Loucy (cell line): ENCODE data around the gene MAD1L1.
A peak's percentile ranks its signal among the peaks of the same experiment; 100 is the strongest.

Experiments used
- H2AFZ ChIP-seq: fragments of 200-600 bp; sonication (generic); 2 replicates; pipeline ENCODE4 v1.6.0; 2016; ENCODE audit warnings: antibody characterized with exemption, mild to moderate bottlenecking, low read length, moderate library complexity
- H3F3A ChIP-seq: fragments of 200-600 bp; 2 replicates; pipeline ENCODE4 v1.6.0; 2016; ENCODE audit warnings: antibody characterized with exemption, low read depth, mild to moderate bottlenecking
- H3K27me3 ChIP-seq: fragments of 200-600 bp; sonication (generic); 2 replicates; pipeline ENCODE4 v1.6.1; 2014; ENCODE audit warnings: low read length, mild to moderate bottlenecking; ENCODE audit not compliant: insufficient read depth, poor library complexity, severe bottlenecking
- H3K36me3 ChIP-seq: fragments of 200-600 bp; sonication (generic); 2 replicates; pipeline ENCODE4 v1.6.1; 2016; ENCODE audit warnings: low read length; ENCODE audit not compliant: insufficient read depth
- H3K4me1 ChIP-seq: fragments of 200-600 bp; sonication (generic); 2 replicates; pipeline ENCODE4 v1.5.1; 2014; ENCODE audit warnings: low read length, mild to moderate bottlenecking; ENCODE audit not compliant: insufficient read depth, poor library complexity, severe bottlenecking
- H3K4me2 ChIP-seq: fragments of 200-600 bp; sonication (generic); 2 replicates; pipeline ENCODE4 v1.6.0; 2014; ENCODE audit warnings: antibody characterized with exemption, low read length, low read depth, mild to moderate bottlenecking; ENCODE audit not compliant: poor library complexity, severe bottlenecking
- H3K4me3 ChIP-seq: fragments of 200-600 bp; sonication (generic); 2 replicates; pipeline ENCODE4 v1.5.1; 2014; ENCODE audit warnings: low read length, mild to moderate bottlenecking, mixed read lengths; ENCODE audit not compliant: poor library complexity, severe bottlenecking
- H3K79me2 ChIP-seq: fragments of 200-600 bp; sonication (generic); 2 replicates; pipeline ENCODE4 v1.6.1; 2014; ENCODE audit warnings: low read length; ENCODE audit not compliant: insufficient read depth
- H3K9ac ChIP-seq: fragments of 200-600 bp; sonication (generic); 2 replicates; pipeline ENCODE4 v1.6.0; 2014; ENCODE audit warnings: mild to moderate bottlenecking, low read depth, low read length, moderate library complexity; ENCODE audit not compliant: poor library complexity, severe bottlenecking
- H3K9me2 ChIP-seq: fragments of 200-600 bp; sonication (generic); replicated peaks from 2 replicates; pipeline ENCODE4 v1.6.1; 2016; ENCODE audit warnings: low read depth, low read length, mixed read lengths
- H3K9me3 ChIP-seq: fragments of 200-600 bp; sonication (generic); 2 replicates; pipeline ENCODE4 v1.6.1; 2014; ENCODE audit warnings: mild to moderate bottlenecking, antibody characterized with exemption, low read length, low read depth; ENCODE audit not compliant: insufficient read depth
- H4K20me1 ChIP-seq: fragments of 200-600 bp; sonication (generic); 2 replicates; pipeline ENCODE4 v1.6.0; 2014; ENCODE audit warnings: antibody characterized with exemption, low read length, mild to moderate bottlenecking; ENCODE audit not compliant: insufficient read depth, poor library complexity, severe bottlenecking
- CTCF ChIP-seq: fragments of 200-600 bp; sonication (generic); conservative IDR thresholded peaks from 2 replicates; pipeline ENCODE4 v1.5.1; 2014; ENCODE audit warnings: mild to moderate bottlenecking, antibody characterized with exemption, low read length
- EZH2phosphoT487 ChIP-seq: fragments of 200-600 bp; IDR thresholded peaks from 2 replicates; pipeline ENCODE4 v1.6.1; 2018; ENCODE audit warnings: antibody characterized with exemption, mild to moderate bottlenecking, moderate library complexity, borderline replicate concordance

Gene MAD1L1

DNA sequence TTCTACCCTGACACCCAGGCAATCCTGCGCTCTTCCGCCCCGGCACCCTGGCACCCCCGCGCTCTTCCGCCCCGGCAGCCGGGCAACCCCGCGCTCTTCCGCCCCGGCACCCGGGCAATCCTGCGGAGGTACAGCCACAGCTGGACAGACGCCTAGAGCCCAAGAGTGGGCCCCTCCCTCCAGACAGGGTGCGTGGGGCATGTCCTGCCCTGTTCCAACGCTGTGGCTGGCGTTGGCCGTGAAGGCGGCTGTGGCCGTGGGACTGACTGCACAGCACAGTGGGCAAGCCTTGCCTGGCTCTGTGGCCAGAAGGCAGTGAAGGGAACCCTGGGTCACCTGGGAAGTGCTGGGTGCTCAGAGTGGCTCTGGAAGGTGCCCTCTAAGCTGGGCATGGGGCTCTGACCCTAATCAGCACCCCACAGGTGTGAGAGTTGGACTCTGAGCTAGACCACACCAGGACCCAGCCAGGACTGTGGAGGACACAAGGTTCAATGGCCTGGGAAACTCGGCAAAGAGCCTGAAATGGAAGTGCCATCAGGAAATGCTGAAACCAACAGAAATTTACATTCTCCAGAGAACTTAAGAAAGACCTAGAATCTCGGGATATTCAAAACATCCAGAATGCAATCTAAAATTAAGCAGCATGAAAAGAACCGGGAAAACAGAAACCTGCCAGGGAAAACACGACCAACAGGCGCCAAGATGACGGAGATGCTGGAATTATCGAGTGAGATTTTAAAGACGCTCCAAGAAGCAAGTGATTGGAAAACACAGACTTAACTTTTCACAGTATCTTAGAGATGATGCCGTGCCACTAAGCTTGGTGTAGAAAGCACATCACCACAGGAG, 309.1 kb downstream of the MAD1L1 start:
- no peak overlapping the region for H3K4me3 ChIP-seq
- peaks cover 73% of the 10 kb centered on the region for H4K20me1 ChIP-seq
- H3K79me2 ChIP-seq = peaks cover 74% of the 10 kb centered on the region
- H3K9me2 ChIP-seq = no peaks in the 10 kb centered on the region
- peaks cover 71% of the 10 kb centered on the region for H3K4me1 ChIP-seq
- TF ChIP-seq CTCF (no peak), EZH2phosphoT487 (no peak)
- peaks cover 28% of the 10 kb centered on the region; the same call in 1 of the 2 replicates for H3K36me3 ChIP-seq
- peak overlapping the region; percentile 89 for H3K4me2 ChIP-seq
- H3K9me3 ChIP-seq = no peaks in the 10 kb centered on the region
- H3K9ac ChIP-seq = no peak overlapping the region
- peaks cover 28% of the 10 kb centered on the region for H3F3A ChIP-seq
- no peaks in the 10 kb centered on the region for H3K27me3 ChIP-seq
- H2AFZ ChIP-seq = no peak overlapping the region

DNA sequence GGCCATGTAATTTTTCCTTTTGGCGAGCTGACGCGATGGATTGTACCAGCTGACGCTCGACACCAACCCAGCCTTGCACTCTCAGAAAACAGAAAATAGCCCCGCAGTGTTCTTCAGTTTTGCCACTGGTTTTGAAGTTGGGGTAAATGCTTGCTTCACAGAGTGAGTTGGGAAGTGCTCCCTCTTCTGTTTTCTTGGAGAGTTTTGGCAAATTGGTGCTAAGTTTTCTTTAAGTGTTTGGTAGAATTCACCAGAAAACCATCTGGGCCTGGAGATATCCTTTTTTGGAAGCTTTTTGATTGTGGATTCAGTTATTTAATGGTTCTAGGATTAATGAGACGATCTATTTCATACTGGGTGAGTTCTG, 309.9 kb downstream of the MAD1L1 start:
- Histone ChIP-seq H4K20me1 (peaks cover 73% of the 10 kb centered on the region), H3K4me3 (no peak overlapping the region), H2AFZ (no peak overlapping the region), H3F3A (peaks cover 28% of the 10 kb centered on the region), H3K9me3 (no peaks in the 10 kb centered on the region), H3K9ac (no peak overlapping the region), H3K4me1 (peaks cover 65% of the 10 kb centered on the region), H3K79me2 (peaks cover 75% of the 10 kb centered on the region), H3K4me2 (no peak overlapping the region), H3K36me3 (peaks cover 28% of the 10 kb centered on the region; the same call in 1 of the 2 replicates), H3K27me3 (no peaks in the 10 kb centered on the region), H3K9me2 (no peaks in the 10 kb centered on the region)
- TF ChIP-seq CTCF (peak; percentile 38), EZH2phosphoT487 (no peak)

GRCh38 chr7:1922071-1922869, 310.5 kb downstream of the MAD1L1 start:
- Histone ChIP-seq H3K79me2 (peaks cover 75% of the 10 kb centered on the region), H2AFZ (no peak overlapping the region), H3K9ac (no peak overlapping the region), H3K4me1 (peaks cover 59% of the 10 kb centered on the region), H3K9me3 (no peaks in the 10 kb centered on the region), H4K20me1 (peaks cover 71% of the 10 kb centered on the region), H3K27me3 (no peaks in the 10 kb centered on the region), H3K4me3 (no peak overlapping the region), H3F3A (peaks cover 22% of the 10 kb centered on the region), H3K36me3 (peaks cover 28% of the 10 kb centered on the region; the same call in 1 of the 2 replicates), H3K4me2 (no peak overlapping the region), H3K9me2 (no peaks in the 10 kb centered on the region)
- TF ChIP-seq EZH2phosphoT487 (no peak), CTCF (no peak)
